Neutrophil (primary cell): ENCODE data around the gene IFRD1.
A peak's percentile ranks its signal among the peaks of the same experiment; 100 is the strongest.

Source experiments
- H3K27ac ChIP-seq: fragments of 200-600 bp; sonication (generic); 2 replicates; pipeline ENCODE4 v1.5.1; 2016; ENCODE audit warnings: mild to moderate bottlenecking, moderate library complexity
- H3K27me3 ChIP-seq: fragments of 200-600 bp; sonication (generic); 2 replicates; pipeline ENCODE4 v1.6.0; 2016; ENCODE audit warnings: mild to moderate bottlenecking
- H3K36me3 ChIP-seq: fragments of 200-600 bp; sonication (generic); 2 replicates; pipeline ENCODE4 v1.5.1; 2017
- H3K4me1 ChIP-seq, 2 experiments: fragments of 200-600 bp in 1 of 2; sonication (generic) in 1 of 2; 1 replicate in 1 of 2; 2 replicates in 1 of 2; pipeline versions ENCODE4 v1.5.1 to v1.6.1; 2013 to 2016; ENCODE audit warnings: low read depth in 1 of 2, low read length in 1 of 2, mild to moderate bottlenecking in 1 of 2, moderate library complexity in 1 of 2; ENCODE audit not compliant: control insufficient read depth in 1 of 2, insufficient read depth in 1 of 2
- H3K4me3 ChIP-seq, 2 experiments: fragments of 200-600 bp in 1 of 2; sonication (generic) in 1 of 2; 1 replicate in 1 of 2; 2 replicates in 1 of 2; pipeline ENCODE4 v1.5.1; 2013 to 2016; ENCODE audit warnings: low read depth in 1 of 2, low read length in 1 of 2, mild to moderate bottlenecking in 1 of 2, moderate library complexity in 1 of 2
- H3K9me3 ChIP-seq: fragments of 200-600 bp; sonication (generic); 2 replicates; pipeline ENCODE4 v1.5.1; 2016
- CTCF ChIP-seq: fragments of 200-600 bp; sonication (generic); IDR thresholded peaks from 2 replicates; pipeline ENCODE4 v1.5.1; 2016; ENCODE audit warnings: antibody characterized with exemption

Gene IFRD1

GRCh38 chr7:112492186-112492585 lies 41.9 kb downstream of the IFRD1 start:
- Histone ChIP-seq H3K27ac (no peak overlapping the region), H3K4me3 (no peak overlapping the region), H3K36me3 (peaks cover 11% of the 10 kb centered on the region), H3K27me3 (peaks cover 6% of the 10 kb centered on the region), H3K4me1 (no peaks in the 10 kb centered on the region), H3K9me3 (no peaks in the 10 kb centered on the region)
- TF ChIP-seq CTCF, result no peak

GRCh38 chr7:112494656-112495055 lies 44.4 kb downstream of the IFRD1 start:
- H3K36me3 ChIP-seq, result peaks cover 7% of the 10 kb centered on the region
- no peak overlapping the region for H3K27ac ChIP-seq
- peaks cover 12% of the 10 kb centered on the region for H3K27me3 ChIP-seq
- no peak for TF ChIP-seq CTCF
- H3K4me3 ChIP-seq, result no peak overlapping the region
- no peaks in the 10 kb centered on the region for H3K9me3 ChIP-seq
- H3K4me1 ChIP-seq, result no peaks in the 10 kb centered on the region

GRCh38 chr7:112495156-112495788 lies 45.0 kb downstream of the IFRD1 start:
- H3K9me3 ChIP-seq, result no peaks in the 10 kb centered on the region
- peaks cover 2% of the 10 kb centered on the region for H3K36me3 ChIP-seq
- no peak overlapping the region for H3K4me3 ChIP-seq
- no peak overlapping the region for H3K27ac ChIP-seq
- no peaks in the 10 kb centered on the region for H3K4me1 ChIP-seq
- no peak for TF ChIP-seq CTCF
- H3K27me3 ChIP-seq, result peaks cover 12% of the 10 kb centered on the region

GRCh38 chr7:112495810-112496462 lies 45.7 kb downstream of the IFRD1 start:
- TF ChIP-seq CTCF, result peak; percentile 51
- Histone ChIP-seq H3K4me1 (no peaks in the 10 kb centered on the region), H3K9me3 (no peaks in the 10 kb centered on the region), H3K27ac (no peak overlapping the region), H3K27me3 (peaks cover 12% of the 10 kb centered on the region), H3K36me3 (no peaks in the 10 kb centered on the region), H3K4me3 (no peak overlapping the region)

GRCh38 chr7:112497481-112497880 lies 47.2 kb downstream of the IFRD1 start:
- H3K27me3 ChIP-seq, result peaks cover 12% of the 10 kb centered on the region
- H3K4me3 ChIP-seq, result no peak overlapping the region
- no peak overlapping the region for H3K27ac ChIP-seq
- no peak for TF ChIP-seq CTCF
- H3K9me3 ChIP-seq, result no peaks in the 10 kb centered on the region
- H3K4me1 ChIP-seq, result no peaks in the 10 kb centered on the region
- H3K36me3 ChIP-seq, result no peaks in the 10 kb centered on the region
